ENCODE measurements around the gene LOXL3.

DNA sequence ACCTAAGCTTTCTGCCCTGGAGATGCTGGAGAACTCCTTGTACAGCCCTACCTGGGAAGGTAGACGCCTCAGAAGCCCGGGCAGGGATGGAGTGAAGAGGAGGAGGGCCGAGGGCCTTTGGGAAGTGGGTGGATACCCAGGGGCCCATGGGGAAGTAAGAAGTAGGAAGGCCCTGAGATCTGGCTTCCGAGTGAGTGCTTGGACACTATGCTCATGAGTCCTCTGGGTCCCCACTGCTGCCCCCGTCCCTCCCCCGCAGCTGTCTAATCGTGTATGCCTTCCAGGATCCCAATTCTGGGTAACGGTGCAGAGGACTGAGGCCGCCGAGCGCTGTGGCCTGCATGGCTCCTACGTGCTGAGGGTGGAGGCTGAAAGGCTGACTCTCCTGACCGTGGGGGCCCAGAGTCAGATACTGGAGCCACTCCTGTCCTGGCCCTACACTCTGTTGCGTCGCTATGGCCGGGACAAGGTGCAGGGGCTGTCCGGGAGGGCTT lies 1.9 kb upstream of the LOXL3 start:
- TF ChIP-seq, protein P1, sequence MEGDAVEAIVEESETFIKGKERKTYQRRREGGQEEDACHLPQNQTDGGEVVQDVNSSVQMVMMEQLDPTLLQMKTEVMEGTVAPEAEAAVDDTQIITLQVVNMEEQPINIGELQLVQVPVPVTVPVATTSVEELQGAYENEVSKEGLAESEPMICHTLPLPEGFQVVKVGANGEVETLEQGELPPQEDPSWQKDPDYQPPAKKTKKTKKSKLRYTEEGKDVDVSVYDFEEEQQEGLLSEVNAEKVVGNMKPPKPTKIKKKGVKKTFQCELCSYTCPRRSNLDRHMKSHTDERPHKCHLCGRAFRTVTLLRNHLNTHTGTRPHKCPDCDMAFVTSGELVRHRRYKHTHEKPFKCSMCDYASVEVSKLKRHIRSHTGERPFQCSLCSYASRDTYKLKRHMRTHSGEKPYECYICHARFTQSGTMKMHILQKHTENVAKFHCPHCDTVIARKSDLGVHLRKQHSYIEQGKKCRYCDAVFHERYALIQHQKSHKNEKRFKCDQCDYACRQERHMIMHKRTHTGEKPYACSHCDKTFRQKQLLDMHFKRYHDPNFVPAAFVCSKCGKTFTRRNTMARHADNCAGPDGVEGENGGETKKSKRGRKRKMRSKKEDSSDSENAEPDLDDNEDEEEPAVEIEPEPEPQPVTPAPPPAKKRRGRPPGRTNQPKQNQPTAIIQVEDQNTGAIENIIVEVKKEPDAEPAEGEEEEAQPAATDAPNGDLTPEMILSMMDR (IDR thresholded peaks at IDR 0.05): no peak
- TF ChIP-seq EZH2 (IDR thresholded peaks at IDR 0.05) (no peak), EZH2phosphoT487 (IDR thresholded peaks at IDR 0.05) (no peak)
